ENCODE measurements around the gene GNAT1.

- TF ChIP-seq EZH2 (IDR thresholded peaks at IDR 0.05; ENCODE audit: low read length): no peak
- no peak for TF ChIP-seq CTCF (optimal IDR thresholded peaks at IDR 0.05 in 1 of 3, IDR thresholded peaks at IDR 0.05 in 1 of 3, conservative IDR thresholded peaks at IDR 0.05 in 1 of 3; ENCODE audit: extremely low read depth in 1 of 3, insufficient read depth in 2 of 3, low read length in 3 of 3)
These were observed 40.3 kb upstream of the GNAT1 start for GRCh38 chr3:50150863-50151686.
